IMR-90 (cell line): ENCODE results near the gene BRF1. TPM values are rescaled to one million over a fixed set of nuclear protein-coding genes. Genes with fewer than 3 reads are reported as not detected.

Experiments used
- ATAC-seq: fragments of 200-7000 bp; cut with Tn5 transposase; 2 replicates; pipeline ENCODE4 v1.9.1; 2020; ENCODE audit warnings: low read depth, mild to moderate bottlenecking, moderate library complexity
- BruUV-seq: library from RNA; stranded (reverse); fragments of 400-500 nt; replicated peaks from 2 replicates; lab custom pipeline; 2021; lab: Mats Ljungman, UMichigan
- CTCF ChIA-PET: fragments of 300-600 bp; formaldehyde crosslinking; extraction: SDS; loops from one replicate; lab custom pipeline; 2021; ENCODE audit warnings: antibody characterized with exemption; lab: Yijun Ruan, JAX
- POLR2A ChIA-PET: fragments of 300-600 bp; sonication (Branson Sonifier 250); formaldehyde crosslinking; loops from one replicate; lab custom pipeline; 2022; ENCODE audit warnings: antibody characterized with exemption; ENCODE audit not compliant: unreplicated experiment; lab: Charles Lee
- DNase-seq: peaks from one replicate; pipeline ENCODE4 v3.0.0; 2013
- H2AFZ ChIP-seq: replicated peaks from 2 replicates; pipeline ENCODE3; 2013; ENCODE audit warnings: low read length, mild to moderate bottlenecking; ENCODE audit not compliant: poor library complexity
- H2AK5ac ChIP-seq: 2 replicates; pipeline ENCODE4 v1.6.1; 2013; ENCODE audit warnings: low read depth, low read length, inconsistent platforms
- H2AK9ac ChIP-seq: replicated peaks from 2 replicates; pipeline ENCODE3; 2013; ENCODE audit warnings: mild to moderate bottlenecking, low read depth, low read length, moderate library complexity; ENCODE audit not compliant: poor library complexity
- H2BK120ac ChIP-seq: 2 replicates; pipeline ENCODE4 v1.6.1; 2013; ENCODE audit warnings: low read depth, low read length, inconsistent platforms
- H2BK15ac ChIP-seq: 3 replicates; pipeline ENCODE4 v1.6.1; 2013; ENCODE audit warnings: low read depth, low read length, inconsistent platforms
- H2BK20ac ChIP-seq: 2 replicates; pipeline ENCODE4 v1.6.1; 2013; ENCODE audit warnings: low read depth, mild to moderate bottlenecking, inconsistent platforms, low read length, moderate library complexity
- H2BK5ac ChIP-seq: 2 replicates; pipeline ENCODE4 v1.6.1; 2013; ENCODE audit warnings: mild to moderate bottlenecking, low read depth, low read length, inconsistent platforms; ENCODE audit not compliant: poor library complexity, severe bottlenecking
- H3K14ac ChIP-seq: replicated peaks from 2 replicates; pipeline ENCODE4 v1.6.1; 2013; ENCODE audit warnings: low read depth, low read length, inconsistent platforms
- H3K18ac ChIP-seq: 2 replicates; pipeline ENCODE4 v1.6.1; 2013; ENCODE audit warnings: low read depth, low read length, control low read depth
- H3K23ac ChIP-seq: 2 replicates; pipeline ENCODE4 v1.6.1; 2013; ENCODE audit warnings: low read depth, low read length, inconsistent platforms
- H3K27ac ChIP-seq: 2 replicates; pipeline ENCODE4 v1.5.1; 2013; ENCODE audit warnings: mild to moderate bottlenecking, control low read depth, low read length; ENCODE audit not compliant: insufficient read depth
- H3K27me3 ChIP-seq: 2 replicates; pipeline ENCODE4 v1.6.1; 2013; ENCODE audit warnings: low read length; ENCODE audit not compliant: control insufficient read depth, insufficient read depth
- H3K36me3 ChIP-seq: 2 replicates; pipeline ENCODE4 v1.6.1; 2013; ENCODE audit warnings: low read length, mixed read lengths; ENCODE audit not compliant: control insufficient read depth, insufficient read depth
- H3K4ac ChIP-seq: 2 replicates; pipeline ENCODE4 v1.6.1; 2013; ENCODE audit warnings: low read depth, low read length, inconsistent platforms
- H3K4me1 ChIP-seq: 2 replicates; pipeline ENCODE4 v1.6.1; 2013; ENCODE audit warnings: low read length, mixed read lengths; ENCODE audit not compliant: control insufficient read depth, insufficient read depth
- H3K4me2 ChIP-seq: 2 replicates; pipeline ENCODE4 v1.6.1; 2013; ENCODE audit warnings: low read depth, mild to moderate bottlenecking, control low read depth, low read length, moderate library complexity
- H3K4me3 ChIP-seq: 2 replicates; pipeline ENCODE4 v1.5.1; 2013; ENCODE audit warnings: low read depth, mild to moderate bottlenecking, control low read depth, low read length, moderate library complexity; ENCODE audit not compliant: insufficient read depth
- H3K56ac ChIP-seq: 2 replicates; pipeline ENCODE4 v1.6.1; 2013; ENCODE audit warnings: low read length, inconsistent platforms; ENCODE audit not compliant: insufficient read depth; ENCODE audit errors: extremely low read depth
- H3K79me1 ChIP-seq, 2 experiments: 2 replicates each; pipeline ENCODE4 v1.6.1; 2013; ENCODE audit warnings: low read length in 2 of 2, inconsistent platforms in 1 of 2, low read depth in 1 of 2
- H3K9ac ChIP-seq: 2 replicates; pipeline ENCODE4 v1.6.1; 2013; ENCODE audit warnings: low read depth, low read length, control low read depth
- H3K9me1 ChIP-seq: 2 replicates; pipeline ENCODE4 v1.6.1; 2013; ENCODE audit warnings: low read length, inconsistent platforms; ENCODE audit not compliant: insufficient read depth
- H3K9me3 ChIP-seq: 2 replicates; pipeline ENCODE4 v1.6.1; 2013; ENCODE audit warnings: low read length; ENCODE audit not compliant: control insufficient read depth, insufficient read depth
- H4K20me1 ChIP-seq: 2 replicates; pipeline ENCODE4 v1.6.1; 2013; ENCODE audit warnings: low read length, inconsistent platforms; ENCODE audit not compliant: insufficient read depth
- H4K5ac ChIP-seq: 2 replicates; pipeline ENCODE4 v1.6.1; 2013; ENCODE audit warnings: mild to moderate bottlenecking, low read depth, low read length, control low read depth
- H4K8ac ChIP-seq, 2 experiments: 2 replicates each; pipeline ENCODE4 v1.6.1; 2013; ENCODE audit warnings: low read depth in 2 of 2, low read length in 2 of 2, control low read depth in 1 of 2, inconsistent platforms in 1 of 2
- H4K91ac ChIP-seq: 2 replicates; pipeline ENCODE4 v1.6.1; 2013; ENCODE audit warnings: low read depth, low read length, inconsistent platforms; ENCODE audit not compliant: insufficient read depth
- NFE2L2 ChIP-seq: fragments of 150-350 bp; IDR thresholded peaks from 2 replicates; pipeline ENCODE4 v1.6.1; 2016; ENCODE audit warnings: low read depth, mild to moderate bottlenecking, low read length
- WGBS, 2 experiments: methylation state at CpG; one replicate each; pipeline versions ENCODE4 v1.1.5 to v1.1.7; 2013; ENCODE audit warnings: missing lambda C conversion rate in 2 of 2; ENCODE audit not compliant: insufficient read length in 1 of 2; ENCODE audit errors: extremely low coverage in 2 of 2; 5-methylcytosine and 5-hydroxymethylcytosine counted together
- dilution Hi-C: fragments of 300-500 bp; cut with HindIII; formaldehyde crosslinking; loops from one replicate; pipeline ENCODE4 v1.14.3; 2018; ENCODE audit warnings: low sequenced_read_pairs; ENCODE audit not compliant: unreplicated experiment
- in situ Hi-C: fragments of 300-500 bp; cut with MboI; formaldehyde crosslinking; loops from 3 replicates; pipeline ENCODE4 v1.14.3; 2019; ENCODE audit warnings: low sequenced_read_pairs, inconsistent platforms, mixed read lengths
- intact Hi-C: fragments of 100-400 bp; cut with micrococcal nuclease; formaldehyde crosslinking; loops from 2 replicates; pipeline ENCODE4 v1.10.0; 2022
- polyA plus RNA-seq, 3 experiments: library from polyadenylated mRNA; depleted of rRNA; stranded (reverse); fragments of >200 nt; gene quantifications; 2 replicates each; pipeline ENCODE4 v1.2.3, GENCODE V29; 2012; ENCODE audit warnings: low replicate concordance in 1 of 3
- total RNA-seq: library from RNA; depleted of rRNA; stranded (reverse); fragments of >200 nt; gene quantifications from 2 replicates; pipeline ENCODE4 v1.2.3, GENCODE V29; 2012
- TF ChIP-seq, protein P1 (sequence below): conservative IDR thresholded peaks from 2 replicates; pipeline ENCODE4 v1.5.1; 2012; ENCODE audit warnings: mild to moderate bottlenecking, low read depth, low read length, improper control_type of control experiment

The BRF1 gene
- total and polyA plus RNA-seq, 2 of the 4 experiments (the other 2 are of a cell fraction): 12.4 to 16.7 TPM

DNA sequence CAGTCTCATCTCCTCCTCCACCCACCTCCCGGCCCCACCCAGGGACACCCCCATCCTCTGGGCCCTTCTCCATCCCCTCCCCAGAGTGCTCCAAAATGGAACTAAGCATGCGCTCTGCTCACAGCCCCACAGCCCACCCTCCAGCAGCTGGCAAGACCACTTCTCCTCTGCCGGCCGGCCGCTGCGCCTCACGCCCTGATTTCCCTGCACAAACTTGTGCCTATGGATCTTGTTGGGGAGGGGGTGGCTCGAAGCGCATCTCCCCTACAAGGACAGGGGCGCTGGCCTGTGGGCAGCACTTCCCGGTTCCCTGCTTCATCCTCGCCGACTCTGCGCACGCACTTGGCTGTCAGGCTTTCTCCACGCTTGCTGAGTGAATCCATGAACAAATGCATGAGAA, 100.2 kb downstream of the BRF1 start:
- in situ Hi-C loops: loop anchor here (5.0 kb wide), 1 partner anchor 82 kb away; no protein-coding TSS in a partner anchor
- ATAC-seq (no peak), DNase-seq (no peak)
- Histone ChIP-seq H2BK5ac (no peak overlapping the region), H3K4me3 (no peak overlapping the region), H4K91ac (no peak overlapping the region), H2BK120ac (no peak overlapping the region), H2BK15ac (no peak overlapping the region), H3K79me1 (no peaks in the 10 kb centered on the region), H2AK9ac (no peak overlapping the region), H3K4me1 (peaks cover 3% of the 10 kb centered on the region; the same call in 1 of the 2 replicates), H3K4me2 (no peak overlapping the region), H2AFZ (no peak overlapping the region), H3K4ac (no peak overlapping the region), H3K27me3 (peaks cover 29% of the 10 kb centered on the region), H3K56ac (no peak overlapping the region), H4K20me1 (peaks cover 9% of the 10 kb centered on the region), H3K36me3 (no peaks in the 10 kb centered on the region), H3K27ac (no peak overlapping the region), H3K9ac (no peak overlapping the region), H4K5ac (no peak overlapping the region), H3K18ac (no peak overlapping the region), H4K8ac (no peak overlapping the region), H3K9me3 (no peaks in the 10 kb centered on the region), H3K9me1 (no peaks in the 10 kb centered on the region), H3K23ac (no peak overlapping the region), H2AK5ac (no peak overlapping the region), H2BK20ac (no peak overlapping the region), H3K14ac (no peak overlapping the region)
- ChIA-PET POLR2A (no interaction called here), CTCF (interaction anchor here (0.6 to 1.3 kb wide), 2 partner anchors 70 to 151 kb away, joined by 3 to 6 read pairs; no protein-coding TSS in a partner anchor)
- intact Hi-C loops: no loop called here
- no TSS peak for BruUV-seq
- TF ChIP-seq, protein P1, sequence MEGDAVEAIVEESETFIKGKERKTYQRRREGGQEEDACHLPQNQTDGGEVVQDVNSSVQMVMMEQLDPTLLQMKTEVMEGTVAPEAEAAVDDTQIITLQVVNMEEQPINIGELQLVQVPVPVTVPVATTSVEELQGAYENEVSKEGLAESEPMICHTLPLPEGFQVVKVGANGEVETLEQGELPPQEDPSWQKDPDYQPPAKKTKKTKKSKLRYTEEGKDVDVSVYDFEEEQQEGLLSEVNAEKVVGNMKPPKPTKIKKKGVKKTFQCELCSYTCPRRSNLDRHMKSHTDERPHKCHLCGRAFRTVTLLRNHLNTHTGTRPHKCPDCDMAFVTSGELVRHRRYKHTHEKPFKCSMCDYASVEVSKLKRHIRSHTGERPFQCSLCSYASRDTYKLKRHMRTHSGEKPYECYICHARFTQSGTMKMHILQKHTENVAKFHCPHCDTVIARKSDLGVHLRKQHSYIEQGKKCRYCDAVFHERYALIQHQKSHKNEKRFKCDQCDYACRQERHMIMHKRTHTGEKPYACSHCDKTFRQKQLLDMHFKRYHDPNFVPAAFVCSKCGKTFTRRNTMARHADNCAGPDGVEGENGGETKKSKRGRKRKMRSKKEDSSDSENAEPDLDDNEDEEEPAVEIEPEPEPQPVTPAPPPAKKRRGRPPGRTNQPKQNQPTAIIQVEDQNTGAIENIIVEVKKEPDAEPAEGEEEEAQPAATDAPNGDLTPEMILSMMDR: no peak
- no peak for TF ChIP-seq NFE2L2
- 100% methylated on average over 1 of the region's 16 CpGs; no CpG with 5 or more reads in 1 of the 2 experiments for WGBS, 2 experiments
- dilution Hi-C loops: no loop called here
